ENCODE results near the gene LDB3. TPM values are rescaled to one million over a fixed set of nuclear protein-coding genes. Genes with fewer than 3 reads are reported as not detected.

LDB3 gene
- total and polyA plus RNA-seq, 2 of the 4 experiments (the other 2 are of a cell fraction), result 0.36 to 2.6 TPM

GRCh38 chr10:86734207-86734988 is 66.1 kb downstream of the LDB3 start:
- peaks cover 7% of the 10 kb centered on the region; the same call in 1 of the 2 replicates for H3K9me1 ChIP-seq (ENCODE audit: insufficient read depth, low read length)
- POLR2A ChIA-PET (ENCODE audit: unreplicated experiment), result no interaction called here
- DNase-seq, result no peak
- ATAC-seq (ENCODE audit: low read depth), result no peak
- H3K56ac ChIP-seq (ENCODE audit: extremely low read depth, insufficient read depth, low read length), result no peak overlapping the region
- TF ChIP-seq MXI1 (IDR thresholded peaks at IDR 0.05; ENCODE audit: borderline replicate concordance, low read depth, low read length) (no peak), CEBPB (IDR thresholded peaks at IDR 0.05; ENCODE audit: low read depth, low read length) (no peak), BHLHE40 (IDR thresholded peaks at IDR 0.05; ENCODE audit: low read depth, low read length) (no peak), RCOR1 (IDR thresholded peaks at IDR 0.05; ENCODE audit: insufficient replicate concordance, low read length) (no peak), RAD21 (IDR thresholded peaks at IDR 0.05; ENCODE audit: low read length) (no peak), FOS (IDR thresholded peaks at IDR 0.05; ENCODE audit: low read depth, low read length) (no peak), SMC3 (IDR thresholded peaks at IDR 0.05; ENCODE audit: low read depth, low read length) (no peak), CHD1 (IDR thresholded peaks at IDR 0.05; ENCODE audit: low read depth, low read length) (no peak), MAZ (IDR thresholded peaks at IDR 0.05; ENCODE audit: borderline replicate concordance, low read depth, low read length) (no peak), RFX5 (IDR thresholded peaks at IDR 0.05; ENCODE audit: low read depth, low read length) (no peak), POLR2A (IDR thresholded peaks at IDR 0.05; ENCODE audit: low read depth, low read length) (no peak), MAFK (IDR thresholded peaks at IDR 0.05; ENCODE audit: low read depth, low read length) (no peak), NFE2L2 (IDR thresholded peaks at IDR 0.05; ENCODE audit: low read depth, low read length) (no peak)
- TF ChIP-seq, protein P1, sequence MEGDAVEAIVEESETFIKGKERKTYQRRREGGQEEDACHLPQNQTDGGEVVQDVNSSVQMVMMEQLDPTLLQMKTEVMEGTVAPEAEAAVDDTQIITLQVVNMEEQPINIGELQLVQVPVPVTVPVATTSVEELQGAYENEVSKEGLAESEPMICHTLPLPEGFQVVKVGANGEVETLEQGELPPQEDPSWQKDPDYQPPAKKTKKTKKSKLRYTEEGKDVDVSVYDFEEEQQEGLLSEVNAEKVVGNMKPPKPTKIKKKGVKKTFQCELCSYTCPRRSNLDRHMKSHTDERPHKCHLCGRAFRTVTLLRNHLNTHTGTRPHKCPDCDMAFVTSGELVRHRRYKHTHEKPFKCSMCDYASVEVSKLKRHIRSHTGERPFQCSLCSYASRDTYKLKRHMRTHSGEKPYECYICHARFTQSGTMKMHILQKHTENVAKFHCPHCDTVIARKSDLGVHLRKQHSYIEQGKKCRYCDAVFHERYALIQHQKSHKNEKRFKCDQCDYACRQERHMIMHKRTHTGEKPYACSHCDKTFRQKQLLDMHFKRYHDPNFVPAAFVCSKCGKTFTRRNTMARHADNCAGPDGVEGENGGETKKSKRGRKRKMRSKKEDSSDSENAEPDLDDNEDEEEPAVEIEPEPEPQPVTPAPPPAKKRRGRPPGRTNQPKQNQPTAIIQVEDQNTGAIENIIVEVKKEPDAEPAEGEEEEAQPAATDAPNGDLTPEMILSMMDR (conservative IDR thresholded peaks at IDR 0.05; ENCODE audit: low read depth, low read length), result no peak
- TF ChIP-seq, protein P2, sequence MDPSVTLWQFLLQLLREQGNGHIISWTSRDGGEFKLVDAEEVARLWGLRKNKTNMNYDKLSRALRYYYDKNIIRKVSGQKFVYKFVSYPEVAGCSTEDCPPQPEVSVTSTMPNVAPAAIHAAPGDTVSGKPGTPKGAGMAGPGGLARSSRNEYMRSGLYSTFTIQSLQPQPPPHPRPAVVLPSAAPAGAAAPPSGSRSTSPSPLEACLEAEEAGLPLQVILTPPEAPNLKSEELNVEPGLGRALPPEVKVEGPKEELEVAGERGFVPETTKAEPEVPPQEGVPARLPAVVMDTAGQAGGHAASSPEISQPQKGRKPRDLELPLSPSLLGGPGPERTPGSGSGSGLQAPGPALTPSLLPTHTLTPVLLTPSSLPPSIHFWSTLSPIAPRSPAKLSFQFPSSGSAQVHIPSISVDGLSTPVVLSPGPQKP (IDR thresholded peaks at IDR 0.05; ENCODE audit: borderline replicate concordance, low read depth, low read length), result no peak
- TF ChIP-seq, protein P3, sequence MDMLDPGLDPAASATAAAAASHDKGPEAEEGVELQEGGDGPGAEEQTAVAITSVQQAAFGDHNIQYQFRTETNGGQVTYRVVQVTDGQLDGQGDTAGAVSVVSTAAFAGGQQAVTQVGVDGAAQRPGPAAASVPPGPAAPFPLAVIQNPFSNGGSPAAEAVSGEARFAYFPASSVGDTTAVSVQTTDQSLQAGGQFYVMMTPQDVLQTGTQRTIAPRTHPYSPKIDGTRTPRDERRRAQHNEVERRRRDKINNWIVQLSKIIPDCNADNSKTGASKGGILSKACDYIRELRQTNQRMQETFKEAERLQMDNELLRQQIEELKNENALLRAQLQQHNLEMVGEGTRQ (IDR thresholded peaks at IDR 0.05; ENCODE audit: low read depth, low read length), result no peak
- no peak overlapping the region for H4K8ac ChIP-seq (ENCODE audit: low read depth in 2 of 2, low read length in 2 of 2)
- no peaks in the 10 kb centered on the region for H4K20me1 ChIP-seq (ENCODE audit: insufficient read depth, low read length)
- H3K4ac ChIP-seq (ENCODE audit: low read depth, low read length), result no peak overlapping the region
- no TSS peak for BruUV-seq (replicated peaks)
- no peak overlapping the region for H2BK20ac ChIP-seq (ENCODE audit: low read depth, low read length)
- H4K5ac ChIP-seq (ENCODE audit: low read depth, low read length), result no peak overlapping the region
- H2BK120ac ChIP-seq (ENCODE audit: low read depth, low read length), result no peak overlapping the region
- H2BK15ac ChIP-seq (ENCODE audit: low read depth, low read length), result no peak overlapping the region
- WGBS, 2 experiments (ENCODE audit: extremely low coverage in 2 of 2, insufficient read length in 1 of 2), result no CpG with 5 or more reads among the region's 4 CpGs
- no peaks in the 10 kb centered on the region for H3K9me3 ChIP-seq (ENCODE audit: control insufficient read depth, insufficient read depth, low read length)
- no peak overlapping the region for H3K9ac ChIP-seq (ENCODE audit: low read depth, low read length)
- no peak overlapping the region for H3K4me3 ChIP-seq (ENCODE audit: insufficient read depth, low read depth, low read length)
- H4K91ac ChIP-seq (ENCODE audit: insufficient read depth, low read depth, low read length), result no peak overlapping the region
- CTCF ChIA-PET, result interaction anchor here (1.3 kb wide), 1 partner anchor 19 kb away, joined by 3 read pairs; no protein-coding TSS in a partner anchor
- no peaks in the 10 kb centered on the region for H3K27me3 ChIP-seq (ENCODE audit: control insufficient read depth, insufficient read depth, low read length)
- no peak overlapping the region for H3K4me2 ChIP-seq (ENCODE audit: low read depth, low read length)
- in situ Hi-C loops (cut with MboI; ENCODE audit: low sequenced_read_pairs), result no loop called here
- no peak overlapping the region for H3K27ac ChIP-seq (ENCODE audit: insufficient read depth, low read length)
- H2AK5ac ChIP-seq (ENCODE audit: low read depth, low read length), result no peak overlapping the region
- H2AFZ ChIP-seq (replicated peaks; ENCODE audit: low read length, poor library complexity), result no peak overlapping the region
- no peak overlapping the region for H3K18ac ChIP-seq (ENCODE audit: low read depth, low read length)
- no peak overlapping the region for H3K14ac ChIP-seq (replicated peaks; ENCODE audit: low read depth, low read length)
- no peak overlapping the region for H2AK9ac ChIP-seq (replicated peaks; ENCODE audit: low read depth, low read length, poor library complexity)
- intact Hi-C loops (cut with micrococcal nuclease), result no loop called here
- no peak overlapping the region for H2BK5ac ChIP-seq (ENCODE audit: low read depth, low read length, poor library complexity, severe bottlenecking)
- dilution Hi-C loops (cut with HindIII; ENCODE audit: low sequenced_read_pairs, unreplicated experiment), result no loop called here
- H3K36me3 ChIP-seq (ENCODE audit: control insufficient read depth, insufficient read depth, low read length), result no peaks in the 10 kb centered on the region
- H3K4me1 ChIP-seq (ENCODE audit: control insufficient read depth, insufficient read depth, low read length), result no peaks in the 10 kb centered on the region; the same call in none of the 2 replicates
- H3K79me1 ChIP-seq (ENCODE audit: low read depth in 1 of 2, low read length in 2 of 2), result no peaks in the 10 kb centered on the region
- H3K23ac ChIP-seq (ENCODE audit: low read depth, low read length), result no peak overlapping the region

Data from IMR-90 (cell line).